Measurements from ENCODE around the gene SNX25.

The SNX25 gene

DNA sequence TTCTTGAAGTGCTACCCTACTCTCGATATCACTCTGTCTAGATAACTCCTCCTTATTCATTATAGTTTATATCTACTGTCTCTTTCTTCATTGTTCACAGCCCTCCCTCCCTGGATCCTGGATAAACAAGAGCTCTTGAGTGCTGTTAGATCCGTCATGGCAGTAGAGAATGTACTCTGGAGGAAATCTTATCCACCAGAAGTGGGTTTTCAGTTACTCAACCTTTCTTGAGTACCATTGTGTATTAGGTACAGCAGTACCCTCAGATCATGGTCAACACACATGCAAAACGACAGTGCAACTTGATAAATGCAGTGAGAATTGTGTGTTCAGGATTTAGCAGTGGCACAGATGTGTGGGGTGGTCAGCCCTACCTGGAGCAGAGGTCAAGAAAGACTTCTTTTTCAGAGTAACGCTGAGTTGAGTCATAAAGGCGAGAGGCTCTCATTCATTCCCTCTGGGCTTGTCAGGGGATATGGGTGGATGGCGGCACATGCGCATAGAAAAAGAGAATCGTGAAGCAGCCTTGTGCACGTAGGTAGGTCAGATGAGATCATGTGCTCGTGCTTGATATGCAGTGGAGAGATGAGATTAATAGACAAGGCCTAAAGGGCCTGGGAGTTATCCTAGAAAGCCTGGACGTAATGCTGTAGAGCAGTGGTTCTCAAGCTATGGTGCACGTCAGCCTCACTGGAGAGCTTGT lies 89.5 kb downstream of the SNX25 start:
- H3K4me1 ChIP-seq = peaks cover 0 to 12% (median 2%) of the 10 kb centered on the region in 10 experiments; a peak in 7 of 20 replicates
- no peak for TF ChIP-seq Cebpa-rat (IDR thresholded peaks at IDR 0.05)
- peaks cover 0 to 10% (median 0%) of the 10 kb centered on the region in 11 experiments; a peak in 3 of 22 replicates for H3K9me3 ChIP-seq (replicated peaks in 1 of 11)
- H3K27me3 ChIP-seq = no peaks in the 10 kb centered on the region
- no peak overlapping the region for H3K27ac ChIP-seq
- H4K20me1 ChIP-seq = peaks cover 0 to 26% (median 0%) of the 10 kb centered on the region in 11 experiments; a peak in 7 of 22 replicates
- no peak overlapping the region for H3K9ac ChIP-seq
- H3K4me2 ChIP-seq = no peak overlapping the region
- H3K36me3 ChIP-seq = peaks cover 37 to 91% (median 73%) of the 10 kb centered on the region in 11 experiments
- H3K4me3 ChIP-seq = no peak overlapping the region

DNA sequence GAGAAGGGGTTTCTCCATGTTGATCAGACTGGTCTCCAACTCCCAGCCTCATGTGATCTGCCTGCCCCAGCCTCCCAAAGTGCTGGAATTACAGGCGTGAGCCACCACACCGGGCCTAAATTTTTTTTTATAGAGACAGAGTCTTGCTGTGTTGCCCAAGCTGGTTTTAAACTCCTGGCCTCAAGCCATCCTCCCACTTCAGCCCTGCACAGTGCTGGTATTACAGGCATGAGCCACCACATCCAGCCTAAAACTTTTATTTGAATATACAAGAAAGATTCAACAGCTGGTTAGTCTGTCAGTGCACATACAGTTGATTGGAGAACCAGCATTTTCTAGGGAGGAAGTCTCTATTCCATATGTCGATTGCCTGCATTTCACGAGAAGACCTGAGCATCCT lies 95.1 kb downstream of the SNX25 start:
- no peak overlapping the region for H3K9ac ChIP-seq
- no peaks in the 10 kb centered on the region for H3K27me3 ChIP-seq
- peaks cover 0 to 6% (median 0%) of the 10 kb centered on the region in 11 experiments; a peak in 1 of 22 replicates for H3K9me3 ChIP-seq (replicated peaks in 1 of 11)
- peaks cover 0 to 47% (median 23%) of the 10 kb centered on the region in 11 experiments; a peak in 11 of 22 replicates for H4K20me1 ChIP-seq
- H3K27ac ChIP-seq = 0 out of 22 replicates have a peak overlapping the region, but pooled peaks of 1 of the 11 experiments have one; percentile 14
- H3K4me1 ChIP-seq = peaks cover 0 to 38% (median 25%) of the 10 kb centered on the region in 10 experiments; a peak in 14 of 20 replicates
- peak overlapping the region in 5 of 11 experiments; percentile 0 to 45 (median 37); a peak in 7 of 22 replicates for H3K4me2 ChIP-seq
- TF ChIP-seq Cebpa-rat (IDR thresholded peaks at IDR 0.05) = no peak
- H3K36me3 ChIP-seq = peaks cover 17 to 81% (median 49%) of the 10 kb centered on the region in 11 experiments; a peak in 21 of 22 replicates
- no peak overlapping the region for H3K4me3 ChIP-seq

DNA sequence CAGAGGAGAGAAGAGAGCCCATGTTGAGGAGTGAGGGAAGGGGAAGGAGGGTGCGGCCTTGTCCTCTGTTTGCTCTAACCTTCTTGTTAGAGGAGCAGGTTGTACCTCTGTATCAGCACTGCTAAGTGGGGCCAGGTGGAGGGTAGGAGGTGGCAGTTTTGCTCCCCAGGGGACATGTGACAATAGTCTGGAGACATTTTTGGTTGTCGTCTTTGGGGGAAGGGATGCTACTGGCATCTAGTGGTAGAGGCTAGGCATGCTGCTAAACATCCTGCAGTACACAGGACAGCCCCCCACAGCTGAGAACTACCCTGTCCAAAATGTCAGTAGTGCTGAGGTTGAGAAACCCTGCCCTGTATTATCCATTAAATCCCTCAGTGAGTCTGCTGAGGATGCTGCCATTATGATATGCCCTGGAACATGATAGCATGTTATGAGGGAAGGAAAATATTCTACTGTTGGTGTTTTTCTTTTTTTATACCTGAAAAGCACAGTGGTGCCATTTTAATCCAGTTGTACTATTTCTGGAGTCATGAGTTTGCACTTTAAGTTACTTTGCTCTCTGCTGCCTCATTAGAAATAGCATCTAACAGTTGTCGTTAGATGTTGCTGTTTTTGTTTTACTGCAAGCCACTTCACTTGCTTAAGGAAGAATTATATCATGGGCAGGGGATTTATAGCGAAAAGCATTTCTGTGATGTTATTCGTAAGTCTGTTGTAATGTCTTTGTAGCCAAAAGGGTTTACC lies 95.7 kb downstream of the SNX25 start:
- no peak overlapping the region for H3K4me3 ChIP-seq
- H3K27me3 ChIP-seq = no peaks in the 10 kb centered on the region
- H3K4me1 ChIP-seq = peaks cover 0 to 44% (median 29%) of the 10 kb centered on the region in 10 experiments; a peak in 14 of 20 replicates
- H3K4me2 ChIP-seq = peak overlapping the region in 5 of 11 experiments; percentile 0 to 45 (median 37); a peak in 8 of 22 replicates
- peaks cover 17 to 81% (median 51%) of the 10 kb centered on the region in 11 experiments; a peak in 21 of 22 replicates for H3K36me3 ChIP-seq
- 0 out of 22 replicates have a peak overlapping the region, but pooled peaks of 1 of the 11 experiments have one; percentile 14 for H3K27ac ChIP-seq
- H3K9me3 ChIP-seq (replicated peaks in 1 of 11) = peaks cover 0 to 6% (median 0%) of the 10 kb centered on the region in 11 experiments; a peak in 1 of 22 replicates
- no peak overlapping the region for H3K9ac ChIP-seq
- TF ChIP-seq Cebpa-rat (IDR thresholded peaks at IDR 0.05) = no peak
- peaks cover 0 to 51% (median 27%) of the 10 kb centered on the region in 11 experiments; a peak in 11 of 22 replicates for H4K20me1 ChIP-seq

GRCh38 chr4:185305979-185306442 lies 96.6 kb downstream of the SNX25 start:
- Histone ChIP-seq H3K27me3 (no peaks in the 10 kb centered on the region), H3K4me1 (peaks cover 0 to 51% (median 36%) of the 10 kb centered on the region in 10 experiments; a peak in 14 of 20 replicates), H4K20me1 (peaks cover 0 to 50% (median 27%) of the 10 kb centered on the region in 11 experiments; a peak in 11 of 22 replicates), H3K36me3 (peaks cover 23 to 81% (median 60%) of the 10 kb centered on the region in 11 experiments; a peak in 21 of 22 replicates), H3K27ac (no peak overlapping the region), H3K4me2 (no peak overlapping the region), H3K9me3 (replicated peaks in 1 of 11) (peaks cover 0 to 6% (median 0%) of the 10 kb centered on the region in 11 experiments; a peak in 1 of 22 replicates), H3K9ac (no peak overlapping the region), H3K4me3 (no peak overlapping the region)
- no peak for TF ChIP-seq Cebpa-rat (IDR thresholded peaks at IDR 0.05)

DNA sequence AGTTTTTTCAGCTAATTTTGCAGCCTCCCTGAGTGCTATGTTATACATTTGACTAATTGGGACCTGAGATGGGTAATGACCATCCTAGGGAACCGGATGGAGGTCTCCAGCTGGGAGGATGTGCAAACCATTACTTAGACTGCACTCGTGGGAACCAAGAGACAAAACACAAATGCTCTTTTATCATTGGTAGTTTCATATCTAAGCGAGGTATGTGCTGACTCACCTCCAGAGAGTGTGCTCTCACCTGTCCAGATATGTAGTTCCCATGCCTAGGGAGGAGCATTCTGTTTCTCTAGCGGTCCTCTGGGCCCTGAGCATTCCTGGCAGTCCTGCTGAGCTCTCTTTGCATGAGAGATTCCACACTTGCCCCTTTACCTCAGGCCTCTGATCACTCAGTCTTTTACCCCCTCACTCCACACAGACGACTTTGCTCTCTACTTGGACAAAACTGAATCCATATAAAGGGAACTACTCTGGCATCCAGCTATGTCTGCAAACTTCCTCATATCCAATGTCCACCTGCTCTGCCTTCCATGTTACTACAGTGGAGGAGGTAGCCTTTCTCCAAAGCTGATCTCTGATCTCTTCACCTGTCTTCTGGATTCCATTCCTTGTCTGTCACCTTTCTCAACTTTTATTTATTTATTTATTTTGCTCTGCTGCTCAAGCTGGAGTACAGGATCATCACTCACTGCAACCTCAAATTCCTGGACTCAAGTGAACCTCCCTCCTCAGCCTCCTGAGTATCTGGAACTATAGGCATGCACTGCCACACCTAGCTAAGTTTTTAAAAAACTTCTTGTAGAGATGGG lies 97.9 kb downstream of the SNX25 start:
- Histone ChIP-seq H3K4me2 (no peak overlapping the region), H3K9me3 (replicated peaks in 1 of 11) (peaks cover 0 to 6% (median 0%) of the 10 kb centered on the region in 11 experiments; a peak in 2 of 22 replicates), H4K20me1 (peaks cover 0 to 49% (median 27%) of the 10 kb centered on the region in 11 experiments; a peak in 11 of 22 replicates), H3K9ac (no peak overlapping the region), H3K4me3 (no peak overlapping the region), H3K4me1 (peaks cover 0 to 59% (median 44%) of the 10 kb centered on the region in 10 experiments; a peak in 14 of 20 replicates), H3K27ac (no peak overlapping the region), H3K36me3 (peaks cover 31 to 84% (median 68%) of the 10 kb centered on the region in 11 experiments), H3K27me3 (no peaks in the 10 kb centered on the region)
- TF ChIP-seq Cebpa-rat (IDR thresholded peaks at IDR 0.05) = no peak

DNA sequence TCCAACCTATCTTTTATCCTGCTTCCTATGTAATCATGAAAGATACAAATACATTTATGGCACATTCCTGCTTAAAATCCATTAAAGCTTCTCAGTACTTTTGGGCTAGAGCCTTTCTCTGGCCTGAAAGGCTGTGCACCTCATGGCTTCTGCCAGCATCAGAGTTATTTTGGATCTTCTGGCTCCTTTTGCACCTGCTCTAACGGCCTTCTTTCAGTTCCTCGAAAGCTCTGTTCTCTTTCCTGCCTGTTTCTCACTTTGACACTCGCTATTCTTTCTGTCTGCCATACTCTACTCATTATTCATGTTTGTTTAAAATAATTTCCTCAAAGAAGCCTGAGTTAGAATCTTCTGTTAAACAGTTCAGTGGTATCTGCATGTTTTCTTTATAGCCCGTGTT lies 100.4 kb downstream of the SNX25 start:
- H3K4me2 ChIP-seq = peak overlapping the region in 8 of 11 experiments; percentile 34 to 82 (median 68); a peak in 16 of 22 replicates
- peaks cover 0 to 33% (median 16%) of the 10 kb centered on the region in 11 experiments; a peak in 10 of 22 replicates for H4K20me1 ChIP-seq
- H3K4me1 ChIP-seq = peaks cover 0 to 41% (median 35%) of the 10 kb centered on the region in 10 experiments; a peak in 14 of 20 replicates
- H3K27ac ChIP-seq = no peak overlapping the region
- TF ChIP-seq Cebpa-rat (IDR thresholded peaks at IDR 0.05) = no peak
- peaks cover 55 to 92% (median 83%) of the 10 kb centered on the region in 11 experiments for H3K36me3 ChIP-seq
- no peaks in the 10 kb centered on the region for H3K27me3 ChIP-seq
- H3K4me3 ChIP-seq = no peak overlapping the region
- no peak overlapping the region for H3K9ac ChIP-seq
- H3K9me3 ChIP-seq (replicated peaks in 1 of 11) = peaks cover 0 to 10% (median 0%) of the 10 kb centered on the region in 11 experiments; a peak in 4 of 22 replicates

DNA sequence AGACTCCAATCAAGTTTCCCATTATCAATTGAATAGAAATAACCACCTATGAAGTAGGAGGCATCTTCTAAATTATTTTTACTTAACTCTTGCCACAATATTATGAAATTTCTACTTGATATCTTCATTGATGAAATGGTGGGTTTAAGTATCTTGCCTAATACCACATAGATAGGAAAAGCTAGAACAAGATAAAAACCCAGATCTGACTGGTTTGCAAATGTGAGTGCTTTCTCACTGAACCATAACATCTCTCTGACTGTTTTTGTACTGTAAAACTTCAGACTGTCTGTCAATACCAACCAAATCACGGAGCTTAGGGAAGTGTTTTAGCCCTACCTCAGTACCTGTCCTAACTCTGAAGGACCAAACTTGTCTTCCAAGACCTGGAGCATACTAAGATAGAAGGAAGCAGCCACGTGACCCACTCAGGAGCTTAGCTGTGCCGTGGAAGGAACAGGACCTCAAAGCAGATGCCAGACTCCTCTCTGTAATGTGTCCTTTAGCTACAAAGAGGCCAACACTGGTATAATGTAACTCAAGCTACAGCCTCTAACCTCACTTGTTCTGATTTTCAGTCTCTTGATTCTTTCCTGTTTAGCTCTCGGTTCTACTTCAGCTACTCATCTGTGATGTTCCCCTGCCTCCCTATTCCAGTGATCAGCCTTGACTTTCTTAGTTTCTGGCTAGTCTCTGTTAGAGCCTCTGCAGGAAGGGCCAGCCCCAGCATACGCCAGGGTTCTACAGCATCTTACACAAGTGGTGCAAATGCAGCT lies 101.9 kb downstream of the SNX25 start:
- Histone ChIP-seq H4K20me1 (peaks cover 0 to 25% (median under 1%) of the 10 kb centered on the region in 11 experiments; a peak in 7 of 22 replicates), H3K27me3 (no peaks in the 10 kb centered on the region), H3K4me2 (peak overlapping the region in 6 of 11 experiments; percentile 24 to 82 (median 72); a peak in 10 of 22 replicates), H3K36me3 (peaks cover 66 to 99% (median 94%) of the 10 kb centered on the region in 11 experiments), H3K4me3 (no peak overlapping the region), H3K4me1 (peaks cover 0 to 33% (median 29%) of the 10 kb centered on the region in 10 experiments; a peak in 14 of 20 replicates), H3K9me3 (replicated peaks in 1 of 11) (peaks cover 0 to 10% (median 2%) of the 10 kb centered on the region in 11 experiments; a peak in 6 of 22 replicates), H3K27ac (0 out of 22 replicates have a peak overlapping the region, but pooled peaks of 2 of the 11 experiments have one; percentile 3 to 11), H3K9ac (no peak overlapping the region)
- no peak for TF ChIP-seq Cebpa-rat (IDR thresholded peaks at IDR 0.05)
